ENCODE results near the gene PLXNC1. TPM values are rescaled to one million over a fixed set of nuclear protein-coding genes. Genes with fewer than 3 reads are reported as not detected.

The PLXNC1 gene
- total and polyA plus RNA-seq, 2 donors (not counting 1 experiment from before 2014, with no cell fraction given): 9.7 to 33.6 TPM

GRCh38 chr12:94284859-94285258, 136.5 kb downstream of the PLXNC1 start:
- intact Hi-C loops (cut with micrococcal nuclease): no loop called here
- peaks cover 25% of the 10 kb centered on the region for H3K4me1 Mint-ChIP-seq
- no peak for ATAC-seq (ENCODE audit: low read depth)

More at GRCh38 chr12:94284859-94285258, 136.5 kb downstream of the PLXNC1 start:
- Histone ChIP-seq H2AFZ (ENCODE audit: insufficient read depth, low read depth, low read length, poor library complexity, severe bottlenecking) (no peak overlapping the region), H3K27ac (ENCODE audit: low read length in 2 of 2) (no peak overlapping the region), H4K20me1 (ENCODE audit: control insufficient read depth, insufficient read depth, low read length, poor library complexity, severe bottlenecking) (no peaks in the 10 kb centered on the region), H3K79me2 (ENCODE audit: control insufficient read depth, insufficient read depth, low read length) (no peaks in the 10 kb centered on the region), H3K4me2 (replicated peaks; ENCODE audit: low read depth, low read length, poor library complexity, severe bottlenecking) (no peak overlapping the region), H3K36me3 (replicated peaks in 1 of 2; ENCODE audit: control extremely low read depth in 1 of 2, control insufficient read depth in 1 of 2, extremely low read depth in 1 of 2, insufficient read depth in 2 of 2, low read length in 1 of 2) (peaks cover 1 to 46% of the 10 kb centered on the region in 2 experiments), H3K4me1 (ENCODE audit: control insufficient read depth in 2 of 2, insufficient read depth in 2 of 2, low read length in 2 of 2) (peaks cover 9 to 22% of the 10 kb centered on the region in 2 donors), H3K9me3 (ENCODE audit: control extremely low read depth in 1 of 3, control insufficient read depth in 2 of 3, insufficient read depth in 1 of 3, low read length in 2 of 3) (no peaks in the 10 kb centered on the region), H3K27me3 (replicated peaks in 1 of 4; ENCODE audit: control extremely low read depth in 1 of 4, control insufficient read depth in 3 of 4, insufficient read depth in 4 of 4, low read length in 3 of 4) (no peaks in the 10 kb centered on the region), H3K9ac (ENCODE audit: low read length) (no peak overlapping the region), H3K4me3 (ENCODE audit: control extremely low read depth in 1 of 5, extremely low read depth in 1 of 5, insufficient read depth in 1 of 5, low read depth in 2 of 5, low read length in 4 of 5) (no peak overlapping the region)
- TF ChIP-seq CTCF (IDR thresholded peaks at IDR 0.05) (no peak), EZH2 (IDR thresholded peaks at IDR 0.05; ENCODE audit: borderline replicate concordance, insufficient read depth, low read depth, low read length, poor library complexity, severe bottlenecking) (no peak)
- POLR2A ChIA-PET: no interaction called here
- WGBS (ENCODE audit: insufficient coverage): 82% methylated on average over 2 of the region's 2 CpGs
- no peak for DNase-seq
- H3K27ac Mint-ChIP-seq: peak overlapping the region; percentile 50
- CTCF ChIA-PET: interaction anchor here (1.2 kb wide), 1 partner anchor 20 kb away, joined by 3 read pairs; no protein-coding TSS in a partner anchor
- no peak overlapping the region for H3K4me3 Mint-ChIP-seq
- peaks cover 2% of the 10 kb centered on the region for H3K9me3 Mint-ChIP-seq (ENCODE audit: insufficient read depth)
- H3K27me3 Mint-ChIP-seq: no peaks in the 10 kb centered on the region

Data from B cell (primary cell).